Measurements from ENCODE around the gene UBE4A.

The UBE4A gene

DNA sequence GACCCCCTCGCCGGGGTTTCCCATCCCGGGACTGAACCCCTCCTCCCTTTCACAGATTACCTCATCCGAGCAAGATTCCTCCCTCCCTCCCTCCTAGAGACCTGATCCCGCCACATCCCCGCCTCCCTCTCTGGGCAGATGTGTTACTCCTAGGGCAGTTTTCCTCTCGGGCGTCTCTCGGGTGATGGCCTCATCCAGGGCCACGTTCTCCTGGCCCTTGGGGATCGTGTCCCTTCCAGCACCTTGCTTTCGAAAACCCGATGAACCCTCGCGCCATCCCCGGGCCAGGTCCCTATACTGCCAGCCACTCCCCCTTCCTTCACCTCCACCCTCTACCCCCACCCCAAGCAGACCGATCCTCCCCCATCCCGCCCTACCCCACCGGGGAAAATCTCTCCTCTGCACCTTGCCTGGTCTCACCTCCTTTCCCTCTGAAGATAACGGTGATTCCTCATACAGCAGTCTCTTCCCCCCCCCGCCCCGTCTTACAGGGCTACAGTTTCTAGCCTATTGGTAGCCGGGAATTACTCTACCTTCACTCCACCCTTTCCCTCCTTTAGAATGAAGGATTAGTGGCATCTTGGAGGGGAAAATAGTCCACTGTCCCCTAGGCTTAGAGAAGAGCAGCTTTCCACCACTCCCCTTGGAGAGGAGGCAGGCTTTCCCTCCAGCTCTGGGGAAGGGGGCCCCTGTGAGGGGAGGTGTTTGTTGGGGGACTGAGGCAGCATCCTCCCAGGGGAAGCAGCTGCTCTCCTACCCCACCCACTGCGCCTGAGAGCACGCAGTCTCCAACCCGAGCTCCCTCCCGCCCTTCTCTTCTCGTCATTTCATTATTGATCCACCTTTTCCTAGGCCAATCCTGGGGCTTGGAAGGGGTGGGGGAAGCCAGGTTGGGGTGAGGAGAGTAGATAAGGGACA, 78.1 kb downstream of the UBE4A start:
- DNase-seq (ENCODE audit: low spot score) = peak; percentile 70

- peak; percentile 73 for DNase-seq (ENCODE audit: low spot score)
These were observed 79.0 kb downstream of the UBE4A start for GRCh38 chr11:118438314-118438931.

DNA sequence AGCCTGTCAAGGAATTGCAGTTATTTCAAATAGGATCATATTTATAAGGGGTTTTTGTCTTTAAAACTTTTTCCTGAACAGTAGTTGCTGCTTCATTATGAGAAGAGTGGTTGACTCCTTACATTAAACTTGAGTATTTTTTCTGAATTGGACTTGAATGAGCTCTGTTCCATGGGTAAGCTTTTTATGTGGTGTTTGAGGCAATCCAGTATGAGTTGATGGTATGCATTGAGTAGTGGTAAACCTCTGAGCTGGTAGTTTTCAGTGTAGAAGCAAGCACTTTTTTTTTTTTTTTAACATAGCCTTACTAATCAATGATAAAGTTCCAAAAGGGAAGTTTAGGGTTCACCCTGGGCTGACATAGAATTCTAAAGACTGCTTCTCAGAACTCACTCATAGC, 80.2 kb downstream of the UBE4A start:
- no peak for DNase-seq (ENCODE audit: low spot score)

DNA sequence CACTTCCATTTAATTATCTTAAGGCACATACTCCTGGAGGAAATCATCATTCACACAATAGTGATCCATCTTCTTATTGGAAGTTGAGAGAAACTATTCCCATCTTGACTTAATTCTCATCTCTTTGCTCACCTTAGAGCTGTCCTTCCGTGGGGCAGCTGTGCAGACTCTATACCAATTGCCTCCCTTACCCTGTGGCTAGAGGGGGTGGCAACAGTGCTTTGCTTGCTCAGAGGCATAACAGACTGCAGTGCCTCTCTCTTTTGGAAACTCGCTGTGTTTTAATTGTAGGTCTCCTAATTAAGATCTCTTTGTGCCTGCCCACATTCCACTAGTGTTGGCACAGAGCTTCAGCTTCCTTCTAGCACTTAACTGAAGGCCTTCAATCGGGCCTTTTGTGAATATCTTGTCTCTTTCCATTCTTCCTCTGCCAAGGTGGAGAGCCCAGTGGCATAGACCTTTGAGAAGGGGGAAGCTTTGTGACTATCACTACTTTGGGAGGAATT, 82.4 kb downstream of the UBE4A start:
- DNase-seq (ENCODE audit: low spot score) = no peak

- DNase-seq (ENCODE audit: low spot score) = no peak
These were observed 82.9 kb downstream of the UBE4A start for GRCh38 chr11:118442301-118442700.

DNA sequence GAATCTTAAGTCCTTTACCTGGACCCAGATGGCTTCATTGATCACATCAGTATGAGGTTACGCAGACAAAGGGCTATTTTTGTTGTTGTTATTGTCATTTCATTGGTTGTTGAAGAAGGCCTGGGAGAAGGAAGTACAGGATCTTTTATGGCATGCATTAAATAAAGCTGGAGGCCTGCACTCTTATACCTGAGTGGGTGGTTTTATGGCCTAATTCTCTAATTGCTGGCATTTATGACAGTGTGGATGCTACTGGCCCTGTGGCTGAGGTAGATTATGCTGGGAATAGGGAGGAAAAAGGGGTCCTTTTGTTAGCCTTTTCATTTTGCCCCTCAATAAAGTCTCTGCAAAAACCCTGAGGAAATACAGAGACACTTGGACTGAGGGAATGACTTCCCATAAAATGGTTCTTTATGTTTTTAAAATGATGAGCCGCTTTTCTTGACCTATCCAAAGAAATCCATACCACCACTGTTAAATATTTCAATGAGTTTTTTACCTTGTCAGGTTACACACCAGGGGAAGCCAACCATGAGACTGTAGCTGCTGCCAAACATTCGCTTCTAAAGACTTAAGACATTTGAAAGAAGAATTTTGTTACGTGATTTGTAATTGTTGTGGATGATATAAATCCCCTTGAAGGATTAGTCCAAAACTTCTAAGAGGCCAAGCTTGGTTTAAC, 83.6 kb downstream of the UBE4A start:
- no peak for DNase-seq (ENCODE audit: low spot score)

DNA sequence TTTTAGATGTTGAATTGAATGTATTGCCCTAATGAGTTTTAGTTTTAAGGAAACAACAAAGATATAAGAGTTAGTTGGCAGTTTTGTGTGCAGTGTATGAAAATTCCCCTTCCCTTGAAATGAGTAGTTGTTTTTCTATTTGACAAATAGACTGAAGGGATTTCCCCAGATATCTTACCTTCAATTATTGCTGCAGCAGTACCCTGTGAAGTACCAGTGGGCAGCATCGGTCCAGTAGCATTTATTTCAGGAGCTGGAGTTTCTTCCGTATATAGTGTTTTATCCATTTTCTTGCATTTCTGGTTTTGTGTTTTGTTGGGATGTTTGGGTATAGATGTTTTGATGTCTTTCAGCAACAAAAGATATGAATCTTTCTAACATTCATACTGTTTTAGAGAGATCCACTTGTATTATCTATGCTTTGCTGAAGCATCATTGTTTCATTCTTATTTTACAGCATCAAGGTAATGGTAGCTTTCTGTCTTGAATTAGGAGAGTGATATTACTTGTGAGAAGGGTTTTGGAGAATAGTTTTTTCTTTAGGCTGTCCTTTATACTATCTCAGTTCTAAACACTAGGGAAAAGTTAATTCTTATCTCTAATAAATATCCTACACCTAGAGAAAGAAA, 84.3 kb downstream of the UBE4A start:
- DNase-seq (ENCODE audit: low spot score) = no peak

- DNase-seq (ENCODE audit: low spot score) = no peak
These were observed 88.0 kb downstream of the UBE4A start for GRCh38 chr11:118447423-118447822.

DNA sequence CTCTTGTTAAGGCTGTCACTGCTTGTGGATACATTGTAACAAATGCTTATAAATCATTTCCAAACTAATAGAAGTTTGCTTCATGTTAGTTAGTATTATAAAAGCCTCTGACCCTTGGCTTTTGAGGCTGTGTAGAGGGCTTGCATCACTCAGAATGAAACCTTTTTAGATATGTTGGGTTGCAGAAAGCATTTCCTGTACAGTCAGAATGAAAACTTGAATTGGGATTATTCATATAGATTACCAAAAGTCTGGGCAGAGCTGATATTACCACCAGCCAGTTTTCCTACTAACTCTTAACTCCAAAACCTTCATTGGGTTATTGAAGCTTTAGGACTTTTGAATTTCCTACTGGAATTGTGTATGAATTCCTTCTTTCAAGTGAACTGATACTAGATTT, 88.9 kb downstream of the UBE4A start:
- no peak for DNase-seq (ENCODE audit: low spot score)
